Uterus (tissue), 2 donors: ENCODE data around the gene ANKFN1.

ENCODE experiments used
- POLR2A ChIP-seq, 2 donors: fragments of 450-650 bp; IDR thresholded peaks; one replicate each; pipeline ENCODE4 v1.6.1; 2016; ENCODE audit warnings: antibody characterized with exemption in 2 of 2, mild to moderate bottlenecking in 1 of 2, moderate library complexity in 1 of 2
- TF ChIP-seq, protein P1 (sequence below), 4 experiments: fragments of 200-600 bp in 2 of 4; fragments of 450-650 bp in 2 of 4; sonication (generic) in 2 of 4; IDR thresholded peaks; one replicate each; pipeline ENCODE4 v1.5.1; 2016 to 2019; ENCODE audit warnings: antibody characterized with exemption in 4 of 4, mild to moderate bottlenecking in 2 of 4, moderate library complexity in 1 of 4

GRCh38 chr17:56289321-56289720, 136.0 kb downstream of the ANKFN1 start:
- TF ChIP-seq, protein P1, sequence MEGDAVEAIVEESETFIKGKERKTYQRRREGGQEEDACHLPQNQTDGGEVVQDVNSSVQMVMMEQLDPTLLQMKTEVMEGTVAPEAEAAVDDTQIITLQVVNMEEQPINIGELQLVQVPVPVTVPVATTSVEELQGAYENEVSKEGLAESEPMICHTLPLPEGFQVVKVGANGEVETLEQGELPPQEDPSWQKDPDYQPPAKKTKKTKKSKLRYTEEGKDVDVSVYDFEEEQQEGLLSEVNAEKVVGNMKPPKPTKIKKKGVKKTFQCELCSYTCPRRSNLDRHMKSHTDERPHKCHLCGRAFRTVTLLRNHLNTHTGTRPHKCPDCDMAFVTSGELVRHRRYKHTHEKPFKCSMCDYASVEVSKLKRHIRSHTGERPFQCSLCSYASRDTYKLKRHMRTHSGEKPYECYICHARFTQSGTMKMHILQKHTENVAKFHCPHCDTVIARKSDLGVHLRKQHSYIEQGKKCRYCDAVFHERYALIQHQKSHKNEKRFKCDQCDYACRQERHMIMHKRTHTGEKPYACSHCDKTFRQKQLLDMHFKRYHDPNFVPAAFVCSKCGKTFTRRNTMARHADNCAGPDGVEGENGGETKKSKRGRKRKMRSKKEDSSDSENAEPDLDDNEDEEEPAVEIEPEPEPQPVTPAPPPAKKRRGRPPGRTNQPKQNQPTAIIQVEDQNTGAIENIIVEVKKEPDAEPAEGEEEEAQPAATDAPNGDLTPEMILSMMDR (IDR thresholded peaks at IDR 0.05), result no peak
- no peak for TF ChIP-seq POLR2A (IDR thresholded peaks at IDR 0.05)
